Trophoblast cell (in vitro differentiated cells and primary cell): ENCODE measurements around the gene NDRG3.

Experiments
- DNase-seq, 2 donors: peaks; one replicate each; pipeline ENCODE4 v3.0.0-alpha.2; 2016
- H2AFZ ChIP-seq: 2 replicates; pipeline ENCODE4 v1.6.1; 2013; ENCODE audit warnings: low read length, moderate library complexity, mild to moderate bottlenecking; ENCODE audit not compliant: insufficient read depth, poor library complexity
- H2AK5ac ChIP-seq: 2 replicates; pipeline ENCODE4 v1.6.1; 2013; ENCODE audit warnings: mild to moderate bottlenecking, low read length
- H2BK120ac ChIP-seq: 2 replicates; pipeline ENCODE4 v1.6.1; 2013; ENCODE audit warnings: low read length, mild to moderate bottlenecking, moderate library complexity; ENCODE audit not compliant: insufficient read depth, poor library complexity
- H2BK12ac ChIP-seq: 2 replicates; pipeline ENCODE4 v1.6.1; 2013; ENCODE audit warnings: mild to moderate bottlenecking, low read length, moderate library complexity
- H2BK5ac ChIP-seq: 2 replicates; pipeline ENCODE4 v1.6.1; 2013; ENCODE audit warnings: low read length, low read depth, moderate library complexity, mild to moderate bottlenecking; ENCODE audit not compliant: poor library complexity
- H3K14ac ChIP-seq: 2 replicates; pipeline ENCODE4 v1.6.1; 2013; ENCODE audit warnings: mild to moderate bottlenecking, low read length
- H3K18ac ChIP-seq: 2 replicates; pipeline ENCODE4 v1.6.1; 2013; ENCODE audit warnings: mild to moderate bottlenecking, low read length
- H3K23ac ChIP-seq: 2 replicates; pipeline ENCODE4 v1.6.1; 2013; ENCODE audit warnings: low read length
- H3K27ac ChIP-seq: 2 replicates; pipeline ENCODE4 v1.5.1; 2013; ENCODE audit warnings: low read depth, mild to moderate bottlenecking, inconsistent platforms, low read length, moderate library complexity
- H3K27me3 ChIP-seq: 2 replicates; pipeline ENCODE4 v1.6.1; 2013; ENCODE audit warnings: inconsistent platforms, mild to moderate bottlenecking, low read length, moderate library complexity; ENCODE audit not compliant: insufficient read depth
- H3K36me3 ChIP-seq, 2 experiments: 1 replicate in 1 of 2; 2 replicates in 1 of 2; pipeline ENCODE4 v1.6.1; 2013; ENCODE audit warnings: low read length in 2 of 2, mild to moderate bottlenecking in 2 of 2, moderate library complexity in 1 of 2; ENCODE audit not compliant: insufficient read depth in 2 of 2, control insufficient read depth in 1 of 2
- H3K4ac ChIP-seq: 2 replicates; pipeline ENCODE4 v1.6.1; 2013; ENCODE audit warnings: low read depth, mild to moderate bottlenecking, low read length, moderate library complexity
- H3K4me1 ChIP-seq, 2 experiments: 1 replicate in 1 of 2; 2 replicates in 1 of 2; pipeline ENCODE4 v1.6.1; 2013; ENCODE audit warnings: low read length in 2 of 2, mild to moderate bottlenecking in 2 of 2, moderate library complexity in 1 of 2; ENCODE audit not compliant: insufficient read depth in 2 of 2, control insufficient read depth in 1 of 2
- H3K4me2 ChIP-seq: 2 replicates; pipeline ENCODE4 v1.6.1; 2013; ENCODE audit warnings: inconsistent platforms, mild to moderate bottlenecking, low read length, moderate library complexity
- H3K4me3 ChIP-seq: 2 replicates; pipeline ENCODE4 v1.5.1; 2013; ENCODE audit warnings: mild to moderate bottlenecking, low read depth, low read length, inconsistent platforms
- H3K79me1 ChIP-seq: one replicate; pipeline ENCODE4 v1.6.1; 2013; ENCODE audit warnings: low read length
- H3K79me2 ChIP-seq: 2 replicates; pipeline ENCODE4 v1.6.1; 2013; ENCODE audit warnings: low read length, mild to moderate bottlenecking; ENCODE audit not compliant: control insufficient read depth, insufficient read depth, poor library complexity
- H3K9ac ChIP-seq: 2 replicates; pipeline ENCODE4 v1.6.1; 2013; ENCODE audit warnings: mild to moderate bottlenecking, low read length
- H3K9me3 ChIP-seq: 2 replicates; pipeline ENCODE4 v1.6.1; 2013; ENCODE audit warnings: low read depth, mild to moderate bottlenecking, control low read depth, inconsistent platforms, low read length; ENCODE audit not compliant: insufficient read depth
- H4K12ac ChIP-seq: 2 replicates; pipeline ENCODE4 v1.6.1; 2013; ENCODE audit warnings: low read depth, mild to moderate bottlenecking, low read length, moderate library complexity
- H4K8ac ChIP-seq: 2 replicates; pipeline ENCODE4 v1.6.1; 2013; ENCODE audit warnings: low read depth, mild to moderate bottlenecking, low read length, moderate library complexity
- H4K91ac ChIP-seq: one replicate; pipeline ENCODE4 v1.6.1; 2013; ENCODE audit warnings: low read depth, mild to moderate bottlenecking, low read length, moderate library complexity
- WGBS: extraction: QIAGEN DNeasy Blood & Tissue Kit; methylation state at CpG from one replicate; pipeline ENCODE4 v1.1.7; 2013; ENCODE audit warnings: missing lambda C conversion rate; ENCODE audit not compliant: insufficient read length, insufficient coverage; ENCODE audit errors: extremely low coverage; 5-methylcytosine and 5-hydroxymethylcytosine counted together

NDRG3 gene

DNA sequence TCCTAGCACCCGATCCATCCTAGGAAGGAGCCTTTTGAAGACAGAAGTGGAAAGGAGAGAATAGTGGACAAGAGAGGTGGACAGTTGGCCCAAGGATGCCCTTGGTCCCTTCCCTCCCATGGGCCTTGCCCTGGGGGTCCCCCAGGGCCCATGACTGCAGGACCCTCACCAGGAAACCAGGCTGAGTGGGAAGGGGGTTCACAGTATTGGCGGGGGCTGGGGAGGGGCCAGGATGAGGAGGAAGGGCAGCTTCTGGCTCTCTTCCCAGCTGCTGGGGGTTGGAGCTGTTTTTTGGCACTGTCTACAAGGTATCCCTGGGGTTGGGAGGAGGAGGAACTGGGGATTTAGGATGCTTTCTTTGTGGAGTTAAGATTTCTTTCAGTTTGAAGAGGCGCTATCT, 31.7 kb upstream of the NDRG3 start:
- Histone ChIP-seq H3K9me3 (no peaks in the 10 kb centered on the region), H3K79me2 (peaks cover 8% of the 10 kb centered on the region), H3K27ac (no peak overlapping the region), H2BK12ac (no peak overlapping the region), H3K4ac (no peak overlapping the region), H3K4me3 (no peak overlapping the region), H2BK5ac (no peak overlapping the region), H3K23ac (no peak overlapping the region), H2AK5ac (no peak overlapping the region), H4K91ac (no peak overlapping the region), H2AFZ (no peak overlapping the region), H4K12ac (no peak overlapping the region), H3K14ac (no peak overlapping the region), H3K4me1 (no peaks in the 10 kb centered on the region), H3K9ac (no peak overlapping the region), H3K36me3 (no peaks in the 10 kb centered on the region), H3K18ac (no peak overlapping the region), H2BK120ac (no peak overlapping the region), H4K8ac (no peak overlapping the region), H3K27me3 (no peaks in the 10 kb centered on the region), H3K79me1 (peaks cover 9% of the 10 kb centered on the region), H3K4me2 (no peak overlapping the region)
- WGBS = no CpG with 5 or more reads among the region's 3 CpGs
- no peak for DNase-seq

DNA sequence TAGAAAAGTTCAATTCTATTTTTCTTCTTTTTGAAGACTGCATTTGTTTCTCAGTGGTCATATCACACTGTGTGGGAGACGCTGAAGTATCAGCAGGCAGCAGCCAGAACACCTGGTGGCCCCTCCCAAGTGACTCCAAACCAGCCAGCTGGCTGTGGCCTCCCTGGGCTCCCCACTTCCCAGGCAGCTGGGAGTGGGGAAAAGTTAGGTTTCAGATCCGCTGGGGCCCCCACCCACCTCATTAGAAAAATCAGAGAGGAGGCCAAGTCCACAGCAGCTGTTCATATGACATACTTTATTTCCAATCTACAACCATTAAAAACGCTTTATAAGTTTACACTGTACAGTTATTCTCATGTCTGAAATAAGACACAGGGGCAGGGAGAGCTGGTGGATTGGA, 31.3 kb upstream of the NDRG3 start:
- H2BK5ac ChIP-seq = no peak overlapping the region
- no peak overlapping the region for H2BK120ac ChIP-seq
- H3K79me1 ChIP-seq = peaks cover 9% of the 10 kb centered on the region
- H2AFZ ChIP-seq = no peak overlapping the region
- no peak overlapping the region for H4K91ac ChIP-seq
- no peak overlapping the region for H3K4me3 ChIP-seq
- WGBS = no CpG with 5 or more reads among the region's 3 CpGs
- no peaks in the 10 kb centered on the region for H3K9me3 ChIP-seq
- no peak overlapping the region for H3K23ac ChIP-seq
- no peak overlapping the region for H3K18ac ChIP-seq
- H3K36me3 ChIP-seq = no peaks in the 10 kb centered on the region
- no peak overlapping the region for H4K12ac ChIP-seq
- H3K4me1 ChIP-seq = no peaks in the 10 kb centered on the region
- no peak overlapping the region for H3K9ac ChIP-seq
- H3K4me2 ChIP-seq = no peak overlapping the region
- H4K8ac ChIP-seq = no peak overlapping the region
- H3K27me3 ChIP-seq = no peaks in the 10 kb centered on the region
- DNase-seq = no peak
- H3K27ac ChIP-seq = no peak overlapping the region
- no peak overlapping the region for H3K4ac ChIP-seq
- H3K79me2 ChIP-seq = peaks cover 8% of the 10 kb centered on the region
- H3K14ac ChIP-seq = no peak overlapping the region
- no peak overlapping the region for H2BK12ac ChIP-seq
- H2AK5ac ChIP-seq = no peak overlapping the region

DNA sequence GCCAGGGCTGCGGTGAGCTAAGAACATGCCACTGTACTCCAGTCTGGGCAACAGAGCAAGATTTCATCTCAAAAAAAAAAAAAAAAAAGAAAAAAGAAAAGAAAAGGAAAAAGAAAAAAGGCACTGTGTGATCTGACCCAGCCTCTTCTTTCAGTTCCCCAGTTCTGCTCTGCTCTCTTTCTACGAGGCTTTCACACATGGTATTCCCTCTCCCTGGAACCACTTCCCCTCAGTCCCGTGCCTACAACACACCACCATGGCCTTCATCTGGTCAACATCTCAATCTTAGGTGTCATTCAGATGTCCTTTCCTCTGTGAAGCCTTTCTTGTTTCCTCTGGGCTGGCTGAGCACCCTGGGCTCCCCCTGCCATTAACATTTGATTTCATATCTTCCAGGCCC, 29.9 kb upstream of the NDRG3 start:
- H3K23ac ChIP-seq = no peak overlapping the region
- H3K4me3 ChIP-seq = no peak overlapping the region
- H2BK12ac ChIP-seq = no peak overlapping the region
- H3K4ac ChIP-seq = no peak overlapping the region
- no peak overlapping the region for H3K14ac ChIP-seq
- peaks cover 9% of the 10 kb centered on the region for H3K79me1 ChIP-seq
- no peaks in the 10 kb centered on the region for H3K27me3 ChIP-seq
- H2AFZ ChIP-seq = no peak overlapping the region
- H3K79me2 ChIP-seq = peaks cover 8% of the 10 kb centered on the region
- peaks cover 0 to under 1% of the 10 kb centered on the region in 2 experiments for H3K36me3 ChIP-seq
- H3K4me1 ChIP-seq = no peaks in the 10 kb centered on the region
- H2BK120ac ChIP-seq = no peak overlapping the region
- no peak overlapping the region for H3K18ac ChIP-seq
- no peak overlapping the region for H3K4me2 ChIP-seq
- H3K9me3 ChIP-seq = no peaks in the 10 kb centered on the region
- WGBS = no CpG with 5 or more reads among the region's 3 CpGs
- H4K12ac ChIP-seq = no peak overlapping the region
- no peak overlapping the region for H2BK5ac ChIP-seq
- no peak overlapping the region for H4K91ac ChIP-seq
- DNase-seq = no peak
- H4K8ac ChIP-seq = no peak overlapping the region
- no peak overlapping the region for H2AK5ac ChIP-seq
- H3K9ac ChIP-seq = no peak overlapping the region
- no peak overlapping the region for H3K27ac ChIP-seq

DNA sequence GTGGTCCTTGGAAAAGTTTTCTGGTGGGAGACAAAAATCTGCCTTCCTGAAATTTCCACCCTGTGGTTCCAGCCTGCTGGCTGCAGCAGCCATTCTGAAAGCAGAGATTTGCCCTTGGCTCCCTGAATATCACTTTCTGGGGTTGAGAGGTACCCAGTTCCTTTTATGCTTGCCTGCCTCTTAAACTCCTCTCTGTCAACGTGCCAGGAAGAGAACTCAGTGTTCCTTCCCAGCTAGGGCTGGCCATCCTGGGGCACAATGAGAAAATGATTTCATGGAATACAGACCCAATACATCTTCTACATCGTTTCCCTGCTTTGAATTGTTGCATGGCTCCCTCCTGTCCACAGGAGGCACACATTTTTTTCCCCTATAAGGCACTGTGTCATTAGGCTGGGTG, 29.3 kb upstream of the NDRG3 start:
- WGBS = no CpG with 5 or more reads among the region's 2 CpGs
- no peaks in the 10 kb centered on the region for H3K9me3 ChIP-seq
- peaks cover 8% of the 10 kb centered on the region for H3K79me2 ChIP-seq
- H3K4me3 ChIP-seq = no peak overlapping the region
- no peak overlapping the region for H2AK5ac ChIP-seq
- no peak overlapping the region for H4K12ac ChIP-seq
- no peak overlapping the region for H3K4me2 ChIP-seq
- no peak overlapping the region for H3K23ac ChIP-seq
- peaks cover 9% of the 10 kb centered on the region for H3K79me1 ChIP-seq
- no peak overlapping the region for H3K9ac ChIP-seq
- H2BK5ac ChIP-seq = no peak overlapping the region
- H3K27me3 ChIP-seq = no peaks in the 10 kb centered on the region
- DNase-seq = no peak
- no peaks in the 10 kb centered on the region for H3K4me1 ChIP-seq
- H4K8ac ChIP-seq = no peak overlapping the region
- H2BK12ac ChIP-seq = no peak overlapping the region
- H3K4ac ChIP-seq = no peak overlapping the region
- no peak overlapping the region for H2BK120ac ChIP-seq
- no peak overlapping the region for H3K27ac ChIP-seq
- peaks cover 3 to 5% of the 10 kb centered on the region in 2 experiments for H3K36me3 ChIP-seq
- no peak overlapping the region for H2AFZ ChIP-seq
- H4K91ac ChIP-seq = no peak overlapping the region
- H3K18ac ChIP-seq = no peak overlapping the region
- H3K14ac ChIP-seq = no peak overlapping the region
